HepG2 (cell line): ENCODE results near the gene TMEM95. TPM values are rescaled to one million over a fixed set of nuclear protein-coding genes. Genes with fewer than 3 reads are reported as not detected.

ENCODE experiments used
- AHR ChIP-seq: IDR thresholded peaks from 2 replicates; pipeline ENCODE4 v1.6.1; 2018; ENCODE audit warnings: missing genetic modification reagents, missing compliant biosample characterization
- ARNT2 ChIP-seq: sonication (generic); formaldehyde crosslinking; IDR thresholded peaks from 2 replicates; pipeline ENCODE4 v1.8.0; 2022; ENCODE audit warnings: mild to moderate bottlenecking, low read depth, missing genetic modification reagents, moderate library complexity
- ATF4 ChIP-seq, 2 experiments: fragments of 450-650 bp in 1 of 2; sonication (generic) in 1 of 2; formaldehyde crosslinking; IDR thresholded peaks; 2 replicates each; pipeline versions ENCODE4 v1.5.0 to v1.8.0; 2020 to 2022; ENCODE audit warnings: mild to moderate bottlenecking in 1 of 2, missing genetic modification reagents in 1 of 2
- EZH2 ChIP-seq: conservative IDR thresholded peaks from 2 replicates; pipeline ENCODE4 v1.6.1; 2012; ENCODE audit warnings: mild to moderate bottlenecking, low read depth, low read length, moderate library complexity
- HNF4A ChIP-seq: sonication (generic); formaldehyde crosslinking; IDR thresholded peaks from 2 replicates; pipeline ENCODE4 v1.4.0; 2020; ENCODE audit warnings: missing genetic modification reagents
- HOXA3 ChIP-seq: sonication (generic); formaldehyde crosslinking; IDR thresholded peaks from 2 replicates; pipeline ENCODE4 v1.5.0; 2020; ENCODE audit warnings: missing genetic modification reagents
- IRF2 ChIP-seq: IDR thresholded peaks from 2 replicates; pipeline ENCODE4 v1.6.1; 2018; ENCODE audit warnings: missing genetic modification reagents, missing compliant biosample characterization
- KDM5B ChIP-seq: sonication (generic); formaldehyde crosslinking; IDR thresholded peaks from 2 replicates; pipeline ENCODE4 v1.4.0; 2020; ENCODE audit warnings: missing genetic modification reagents, mild to moderate bottlenecking, borderline replicate concordance
- MLLT10 ChIP-seq: sonication (generic); formaldehyde crosslinking; IDR thresholded peaks from 2 replicates; pipeline ENCODE4 v1.4.0; 2020; ENCODE audit warnings: missing genetic modification reagents
- MXI1 ChIP-seq: IDR thresholded peaks from 3 replicates; pipeline ENCODE4 v1.6.1; 2012; ENCODE audit warnings: low read depth, low read length, inconsistent platforms, borderline replicate concordance
- NRL ChIP-seq: sonication (generic); formaldehyde crosslinking; IDR thresholded peaks from 2 replicates; pipeline ENCODE4 v1.5.0; 2020; ENCODE audit warnings: missing genetic modification reagents, mild to moderate bottlenecking, moderate library complexity, borderline replicate concordance
- PCBP2 ChIP-seq: fragments of 200-400 bp; formaldehyde crosslinking; optimal IDR thresholded peaks from 2 replicates; pipeline ENCODE3; 2018; ENCODE audit warnings: low read length, low read depth; ENCODE audit not compliant: poor library complexity, severe bottlenecking
- RBM39 ChIP-seq: fragments of 200-400 bp; formaldehyde crosslinking; IDR thresholded peaks from one replicate; pipeline ENCODE4 v1.6.1; 2018; ENCODE audit warnings: antibody characterized with exemption, mild to moderate bottlenecking, low read depth, low read length; ENCODE audit not compliant: poor library complexity, severe bottlenecking
- REL ChIP-seq: sonication (generic); formaldehyde crosslinking; conservative IDR thresholded peaks from 2 replicates; pipeline ENCODE4 v1.8.0; 2022; ENCODE audit warnings: mild to moderate bottlenecking, missing genetic modification reagents, moderate library complexity
- SKI ChIP-seq: fragments of 450-650 bp; IDR thresholded peaks from one replicate; pipeline ENCODE4 v1.6.1; 2018; ENCODE audit warnings: mild to moderate bottlenecking; ENCODE audit not compliant: partially characterized antibody
- THRA ChIP-seq: sonication (generic); formaldehyde crosslinking; IDR thresholded peaks from 2 replicates; pipeline ENCODE4 v1.4.0; 2020; ENCODE audit warnings: missing genetic modification reagents, borderline replicate concordance
- TOE1 ChIP-seq: sonication (generic); formaldehyde crosslinking; IDR thresholded peaks from 2 replicates; pipeline ENCODE4 v1.4.0; 2020; ENCODE audit warnings: mild to moderate bottlenecking, missing genetic modification reagents
- ZBTB43 ChIP-seq: sonication (generic); formaldehyde crosslinking; conservative IDR thresholded peaks from 2 replicates; pipeline ENCODE4 v1.4.0; 2020; ENCODE audit warnings: missing genetic modification reagents
- ZBTB7B ChIP-seq: sonication (generic); formaldehyde crosslinking; IDR thresholded peaks from 2 replicates; pipeline ENCODE4 v1.4.0; 2020; ENCODE audit warnings: missing genetic modification reagents
- ZNF10 ChIP-seq: sonication (generic); formaldehyde crosslinking; IDR thresholded peaks from 2 replicates; pipeline ENCODE4 v1.4.0; 2020; ENCODE audit warnings: mild to moderate bottlenecking, low read depth, missing genetic modification reagents, borderline replicate concordance
- ZNF180 ChIP-seq: sonication (generic); formaldehyde crosslinking; IDR thresholded peaks from 2 replicates; pipeline ENCODE4 v1.4.0; 2020; ENCODE audit warnings: low read depth, missing genetic modification reagents, borderline replicate concordance
- ZNF354B ChIP-seq: sonication (generic); formaldehyde crosslinking; IDR thresholded peaks from 2 replicates; pipeline ENCODE4 v1.8.0; 2022; ENCODE audit warnings: mild to moderate bottlenecking, missing genetic modification reagents
- ZNF549 ChIP-seq: sonication (generic); formaldehyde crosslinking; IDR thresholded peaks from 2 replicates; pipeline ENCODE4 v1.5.0; 2020; ENCODE audit warnings: missing genetic modification reagents
- ZNF674 ChIP-seq: sonication (generic); formaldehyde crosslinking; IDR thresholded peaks from 2 replicates; pipeline ENCODE4 v1.5.0; 2020; ENCODE audit warnings: low read depth, mild to moderate bottlenecking, missing genetic modification reagents
- ZNF749 ChIP-seq: sonication (generic); formaldehyde crosslinking; IDR thresholded peaks from 2 replicates; pipeline ENCODE4 v1.8.0; 2022; ENCODE audit warnings: mild to moderate bottlenecking, missing genetic modification reagents, moderate library complexity, borderline replicate concordance
- ZNF784 ChIP-seq: sonication (generic); formaldehyde crosslinking; IDR thresholded peaks from 2 replicates; pipeline ENCODE4 v1.5.1; 2020; ENCODE audit warnings: missing genetic modification reagents, mild to moderate bottlenecking, borderline replicate concordance
- ZSCAN22 ChIP-seq: sonication (generic); formaldehyde crosslinking; IDR thresholded peaks from 2 replicates; pipeline ENCODE4 v1.4.0; 2020; ENCODE audit warnings: mild to moderate bottlenecking, missing genetic modification reagents
- polyA plus RNA-seq, 8 experiments: library from polyadenylated mRNA; depleted of rRNA in 3 of 8; stranded (reverse) in 7 of 8; unstranded in 1 of 8; fragments of >200 nt; fragmentation: Illumina TruSeq in 4 of 8; extraction: Trizol in 4 of 8; gene quantifications; 2 replicates each; pipeline versions ENCODE4 v1.2.1 to v1.2.3, GENCODE V29; 2011 to 2016; ENCODE audit warnings: low read depth in 4 of 8, missing spikeins in 1 of 8, mixed read lengths in 1 of 8; ENCODE audit not compliant: insufficient read depth in 1 of 8
- total RNA-seq, 5 experiments: library from RNA; depleted of rRNA; stranded (reverse); fragments of >200 nt; fragmentation: Illumina TruSeq; extraction: Trizol; gene quantifications; 2 replicates each; pipeline ENCODE4 v1.2.3, GENCODE V29; 2016; ENCODE audit warnings: low read depth in 1 of 5

The TMEM95 gene
- total and polyA plus RNA-seq, 2 of the 13 experiments (the other 11 are each of a cell fraction or from before 2014, with no cell fraction given) = not detected

- TF ChIP-seq MXI1 = no peak
- no peak for TF ChIP-seq REL
- no peak for TF ChIP-seq MLLT10 (CRISPR knock-in tag)
- 0 out of 2 replicates have a peak, but pooled peaks have one; percentile 9 for TF ChIP-seq IRF2 (CRISPR knock-in tag)
- TF ChIP-seq ZNF784 = no peak
- TF ChIP-seq ARNT2 (CRISPR knock-in tag) = no peak
- no peak for TF ChIP-seq ZSCAN22
- TF ChIP-seq HNF4A = no peak
- TF ChIP-seq ZNF354B (CRISPR knock-in tag) = no peak
- TF ChIP-seq RBM39 = no peak
- TF ChIP-seq NRL = no peak
- TF ChIP-seq ATF4 (CRISPR knock-in tag; IDR thresholded peaks at IDR 0.05) = no peak; a peak in 1 of 4 replicates
- TF ChIP-seq HOXA3 (CRISPR knock-in tag) = peak; percentile 17; the same call in 1 of the 2 replicates
- no peak for TF ChIP-seq THRA (CRISPR knock-in tag)
- TF ChIP-seq AHR (CRISPR knock-in tag) = no peak
- no peak for TF ChIP-seq ZNF10 (CRISPR knock-in tag)
- TF ChIP-seq TOE1 = no peak
- no peak for TF ChIP-seq SKI
- TF ChIP-seq ZBTB43 (CRISPR knock-in tag) = no peak
- TF ChIP-seq ZNF180 (CRISPR knock-in tag) = no peak
- no peak for TF ChIP-seq EZH2
- no peak for TF ChIP-seq ZBTB7B (CRISPR knock-in tag)
- TF ChIP-seq KDM5B (CRISPR knock-in tag) = no peak; the same call in 1 of the 2 replicates
- TF ChIP-seq PCBP2 = no peak
- no peak for TF ChIP-seq ZNF674 (CRISPR knock-in tag)
- TF ChIP-seq ZNF749 = no peak
- TF ChIP-seq ZNF549 (CRISPR knock-in tag) = no peak
Measured at GRCh38 chr17:7380855-7381683, 26.1 kb downstream of the TMEM95 start, which contains the start of gene TNK1 (continued).
